ENCODE data around the gene ZNF555. TPM values are rescaled to one million over a fixed set of nuclear protein-coding genes. Genes with fewer than 3 reads are reported as not detected.

The ZNF555 gene
- total RNA-seq, 1 donor: 6.2 TPM

DNA sequence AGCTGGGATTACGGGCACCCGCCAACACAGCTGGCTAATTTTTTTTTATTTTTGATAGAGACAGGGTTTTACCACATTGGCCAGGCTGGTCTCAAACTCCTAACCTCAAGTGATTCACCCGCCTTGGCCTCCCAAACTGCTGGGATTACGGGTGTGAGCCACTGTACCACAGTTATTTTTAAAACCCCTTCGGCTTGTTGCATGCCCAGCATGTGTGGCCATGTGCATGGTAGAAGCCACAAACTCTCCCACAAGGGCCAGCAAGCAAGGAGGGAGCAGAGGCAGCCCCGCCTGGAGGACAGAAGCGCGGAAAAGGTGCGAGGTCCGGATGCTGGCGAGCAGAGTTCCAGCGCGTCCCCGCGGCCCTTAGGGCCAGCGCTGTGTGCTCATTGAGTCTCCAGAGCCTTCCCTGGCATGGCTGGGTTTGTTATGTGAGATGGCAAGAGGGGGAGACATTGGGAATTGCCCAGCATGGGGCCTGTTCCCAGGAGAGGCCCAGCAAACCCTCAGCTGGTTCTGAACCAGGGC lies 43.1 kb upstream of the ZNF555 start:
- Histone ChIP-seq H3K4me2 (ENCODE audit: insufficient read depth, low read length) (no peak overlapping the region), H2AFZ (ENCODE audit: low read length) (no peak overlapping the region), H4K20me1 (ENCODE audit: insufficient read depth, low read length) (peaks cover 4% of the 10 kb centered on the region), H3K4me1 (ENCODE audit: insufficient read depth, low read length) (no peaks in the 10 kb centered on the region), H3K9me3 (ENCODE audit: low read depth, low read length) (no peaks in the 10 kb centered on the region), H3K4me3 (ENCODE audit: insufficient read depth, low read length) (no peak overlapping the region), H3K27me3 (ENCODE audit: insufficient read depth, low read length) (no peaks in the 10 kb centered on the region), H3K36me3 (ENCODE audit: insufficient read depth, low read length) (peaks cover 31% of the 10 kb centered on the region), H3K27ac (ENCODE audit: low read depth, low read length) (no peak overlapping the region), H3K79me2 (ENCODE audit: insufficient read depth, low read length) (no peaks in the 10 kb centered on the region)
- no peak for TF ChIP-seq CTCF (IDR thresholded peaks at IDR 0.05; ENCODE audit: extremely low read depth, low read depth, low read length)
- peak; percentile 79 for DNase-seq (ENCODE audit: insufficient read length, low spot score, missing footprints)

DNA sequence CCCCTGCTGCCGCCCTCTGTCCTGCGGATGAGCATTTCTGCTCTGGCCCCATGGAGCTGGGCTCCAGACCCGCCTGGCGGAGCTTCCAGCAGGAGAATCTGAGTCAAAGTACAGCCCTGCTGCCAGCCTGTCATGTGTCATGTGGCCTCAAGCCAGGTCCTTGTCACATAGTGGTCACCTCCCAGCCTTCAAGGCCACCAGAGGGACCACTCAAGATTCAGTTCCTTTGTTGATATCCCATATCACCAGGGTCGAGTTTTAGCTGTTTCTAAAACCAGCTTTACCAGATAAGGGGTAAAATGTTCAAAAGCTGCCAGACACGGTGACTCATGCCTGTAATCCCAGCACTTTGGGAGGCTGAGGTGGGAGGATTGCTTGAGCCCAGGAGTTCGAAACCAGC lies 42.5 kb upstream of the ZNF555 start:
- H3K36me3 ChIP-seq (ENCODE audit: insufficient read depth, low read length): peaks cover 30% of the 10 kb centered on the region
- no peaks in the 10 kb centered on the region for H3K27me3 ChIP-seq (ENCODE audit: insufficient read depth, low read length)
- no peak for TF ChIP-seq CTCF (IDR thresholded peaks at IDR 0.05; ENCODE audit: extremely low read depth, low read depth, low read length)
- no peak overlapping the region for H3K27ac ChIP-seq (ENCODE audit: low read depth, low read length)
- no peak overlapping the region for H3K4me3 ChIP-seq (ENCODE audit: insufficient read depth, low read length)
- DNase-seq (ENCODE audit: insufficient read length, low spot score, missing footprints): peak; percentile 90
- no peaks in the 10 kb centered on the region for H3K4me1 ChIP-seq (ENCODE audit: insufficient read depth, low read length)
- no peaks in the 10 kb centered on the region for H3K9me3 ChIP-seq (ENCODE audit: low read depth, low read length)
- no peak overlapping the region for H3K4me2 ChIP-seq (ENCODE audit: insufficient read depth, low read length)
- peaks cover 4% of the 10 kb centered on the region for H4K20me1 ChIP-seq (ENCODE audit: insufficient read depth, low read length)
- no peak overlapping the region for H2AFZ ChIP-seq (ENCODE audit: low read length)
- H3K79me2 ChIP-seq (ENCODE audit: insufficient read depth, low read length): no peaks in the 10 kb centered on the region

DNA sequence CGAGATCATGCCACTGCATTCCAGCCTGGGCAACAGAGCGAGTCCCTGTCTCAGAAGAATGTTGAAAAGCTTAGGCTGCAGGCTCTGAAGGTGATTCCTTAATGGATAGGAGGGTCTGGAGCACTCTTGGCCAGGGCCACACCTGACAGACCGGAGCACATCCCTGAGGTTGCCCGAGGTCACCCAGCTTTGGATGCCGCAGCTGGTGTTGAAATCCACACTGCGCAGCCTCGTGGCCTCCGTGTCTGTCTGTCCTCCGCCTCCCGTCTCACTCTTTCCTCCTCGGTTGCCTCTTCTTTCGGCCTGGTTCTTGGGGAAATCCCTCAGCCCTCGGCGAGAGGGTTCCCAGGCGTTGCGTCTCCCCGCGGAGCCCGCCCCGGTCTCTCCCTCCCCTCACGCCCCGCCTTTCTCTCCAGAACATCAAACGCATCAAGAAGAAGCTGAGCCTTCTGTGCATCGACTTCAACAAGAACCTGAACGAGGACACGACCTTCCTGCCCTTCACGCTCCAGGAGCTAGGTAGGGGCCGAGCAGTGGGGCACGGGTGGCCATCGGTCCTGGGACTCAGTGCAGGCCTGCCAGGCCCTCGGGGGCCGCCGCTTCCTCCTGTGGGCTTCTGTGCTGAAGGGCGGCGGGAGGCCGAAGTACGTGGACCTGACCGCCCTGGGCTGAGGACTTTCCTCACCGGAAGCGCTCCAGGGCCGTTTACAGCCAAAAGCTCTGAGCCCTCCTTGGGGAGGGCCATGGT lies 41.8 kb upstream of the ZNF555 start:
- no peak for TF ChIP-seq CTCF (IDR thresholded peaks at IDR 0.05; ENCODE audit: extremely low read depth, low read depth, low read length)
- no peaks in the 10 kb centered on the region for H3K9me3 ChIP-seq (ENCODE audit: low read depth, low read length)
- peak; percentile 84 for DNase-seq (ENCODE audit: insufficient read length, low spot score, missing footprints)
- H3K4me3 ChIP-seq (ENCODE audit: insufficient read depth, low read length): no peak overlapping the region
- no peak overlapping the region for H2AFZ ChIP-seq (ENCODE audit: low read length)
- H4K20me1 ChIP-seq (ENCODE audit: insufficient read depth, low read length): peaks cover 4% of the 10 kb centered on the region
- H3K4me2 ChIP-seq (ENCODE audit: insufficient read depth, low read length): no peak overlapping the region
- H3K4me1 ChIP-seq (ENCODE audit: insufficient read depth, low read length): no peaks in the 10 kb centered on the region
- H3K36me3 ChIP-seq (ENCODE audit: insufficient read depth, low read length): peaks cover 26% of the 10 kb centered on the region
- H3K79me2 ChIP-seq (ENCODE audit: insufficient read depth, low read length): no peaks in the 10 kb centered on the region
- H3K27ac ChIP-seq (ENCODE audit: low read depth, low read length): no peak overlapping the region
- no peaks in the 10 kb centered on the region for H3K27me3 ChIP-seq (ENCODE audit: insufficient read depth, low read length)

DNA sequence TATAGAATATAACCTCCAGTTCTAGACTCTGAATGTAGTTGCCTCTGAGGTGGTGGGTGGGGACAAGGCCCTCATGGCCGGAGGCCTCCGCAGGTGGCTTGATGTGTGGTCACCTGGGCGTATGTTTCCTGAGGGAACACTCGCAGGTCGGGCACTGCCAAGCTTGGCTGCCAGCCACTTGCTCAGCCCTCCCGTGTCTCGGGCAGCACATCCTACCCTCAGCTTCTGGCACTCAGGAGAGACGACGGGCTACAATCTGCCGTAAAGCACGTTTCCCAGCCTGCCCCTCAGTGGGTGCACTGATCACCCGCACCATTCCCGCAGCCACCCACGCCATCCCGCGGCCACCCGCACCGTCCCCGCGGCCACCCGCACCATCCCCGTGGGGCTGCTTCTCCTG lies 40.8 kb upstream of the ZNF555 start:
- no peaks in the 10 kb centered on the region for H3K79me2 ChIP-seq (ENCODE audit: insufficient read depth, low read length)
- H3K9me3 ChIP-seq (ENCODE audit: low read depth, low read length): no peaks in the 10 kb centered on the region
- no peaks in the 10 kb centered on the region for H3K27me3 ChIP-seq (ENCODE audit: insufficient read depth, low read length)
- peak; percentile 70 for DNase-seq (ENCODE audit: insufficient read length, low spot score, missing footprints)
- no peak overlapping the region for H3K4me3 ChIP-seq (ENCODE audit: insufficient read depth, low read length)
- no peak overlapping the region for H3K27ac ChIP-seq (ENCODE audit: low read depth, low read length)
- TF ChIP-seq CTCF (IDR thresholded peaks at IDR 0.05; ENCODE audit: extremely low read depth, low read depth, low read length): no peak
- H3K4me2 ChIP-seq (ENCODE audit: insufficient read depth, low read length): no peak overlapping the region
- peaks cover 4% of the 10 kb centered on the region for H4K20me1 ChIP-seq (ENCODE audit: insufficient read depth, low read length)
- H2AFZ ChIP-seq (ENCODE audit: low read length): no peak overlapping the region
- no peaks in the 10 kb centered on the region for H3K4me1 ChIP-seq (ENCODE audit: insufficient read depth, low read length)
- H3K36me3 ChIP-seq (ENCODE audit: insufficient read depth, low read length): peaks cover 22% of the 10 kb centered on the region

All from osteoblast (primary cell).